ENCODE measurements around the gene ADARB2. TPM values are rescaled to one million over a fixed set of nuclear protein-coding genes. Genes with fewer than 3 reads are reported as not detected.
A peak's percentile ranks its signal among the peaks of the same experiment; 100 is the strongest.

Gene ADARB2
- total RNA-seq, 2 donors from 2014 or later = 1.1 to 1.8 TPM

- Histone ChIP-seq H3K27ac (ENCODE audit: low read depth, low read length) (no peak overlapping the region), H3K36me3 (ENCODE audit: control insufficient read depth, insufficient read depth, low read length) (no peaks in the 10 kb centered on the region), H3K4me1 (ENCODE audit: control insufficient read depth, insufficient read depth, low read length) (no peaks in the 10 kb centered on the region), H3K4me3 (ENCODE audit: low read length) (no peak overlapping the region), H3K27me3 (ENCODE audit: control insufficient read depth, insufficient read depth, low read length, poor library complexity, severe bottlenecking) (no peaks in the 10 kb centered on the region), H3K9ac (ENCODE audit: extremely low read depth, low read length, poor library complexity, severe bottlenecking) (no peak overlapping the region), H3K9me3 (ENCODE audit: control insufficient read depth, low read length) (peaks cover 10% of the 10 kb centered on the region)
- peaks cover 1% of the 10 kb centered on the region for H3K27me3 Mint-ChIP-seq (ENCODE audit: insufficient read depth)
- 70 to 100% methylated on average over 1 to 5 of the region's 5 CpGs for WGBS, 2 experiments (ENCODE audit: insufficient coverage in 1 of 2, insufficient read length in 1 of 2)
- H3K27ac Mint-ChIP-seq = no peak overlapping the region
- DNase-seq = no peak
- peaks cover 32% of the 10 kb centered on the region for H3K9me3 Mint-ChIP-seq
- H3K36me3 Mint-ChIP-seq (ENCODE audit: low read depth) = no peaks in the 10 kb centered on the region
- H3K4me3 Mint-ChIP-seq = no peak overlapping the region
- peaks cover 22% of the 10 kb centered on the region for H3K4me1 Mint-ChIP-seq
- no peak for TF ChIP-seq CTCF (conservative IDR thresholded peaks at IDR 0.05)
Observed at GRCh38 chr10:1147810-1148209, 589.5 kb downstream of the ADARB2 start.

- no peak overlapping the region for H3K27ac Mint-ChIP-seq
- H3K4me1 Mint-ChIP-seq = peaks cover 8% of the 10 kb centered on the region
- H3K36me3 Mint-ChIP-seq (ENCODE audit: low read depth) = no peaks in the 10 kb centered on the region
- H3K9ac ChIP-seq (ENCODE audit: extremely low read depth, low read length, poor library complexity, severe bottlenecking) = no peak overlapping the region
- H3K9me3 Mint-ChIP-seq = peaks cover 35% of the 10 kb centered on the region
- H3K9me3 ChIP-seq (ENCODE audit: control insufficient read depth, low read length) = peaks cover 15% of the 10 kb centered on the region
- 82 to 92% methylated on average over 2 to 3 of the region's 3 CpGs for WGBS, 2 experiments (ENCODE audit: insufficient coverage in 1 of 2, insufficient read length in 1 of 2)
- no peaks in the 10 kb centered on the region for H3K27me3 ChIP-seq (ENCODE audit: control insufficient read depth, insufficient read depth, low read length, poor library complexity, severe bottlenecking)
- no peak for DNase-seq
- H3K27me3 Mint-ChIP-seq (ENCODE audit: insufficient read depth) = no peaks in the 10 kb centered on the region
- TF ChIP-seq CTCF (conservative IDR thresholded peaks at IDR 0.05) = peak; percentile 73
- no peak overlapping the region for H3K4me3 ChIP-seq (ENCODE audit: low read length)
- no peak overlapping the region for H3K27ac ChIP-seq (ENCODE audit: low read depth, low read length)
- H3K4me1 ChIP-seq (ENCODE audit: control insufficient read depth, insufficient read depth, low read length) = no peaks in the 10 kb centered on the region
- no peak overlapping the region for H3K4me3 Mint-ChIP-seq
- no peaks in the 10 kb centered on the region for H3K36me3 ChIP-seq (ENCODE audit: control insufficient read depth, insufficient read depth, low read length)
Observed at GRCh38 chr10:1142596-1142995, 594.7 kb downstream of the ADARB2 start.

DNA sequence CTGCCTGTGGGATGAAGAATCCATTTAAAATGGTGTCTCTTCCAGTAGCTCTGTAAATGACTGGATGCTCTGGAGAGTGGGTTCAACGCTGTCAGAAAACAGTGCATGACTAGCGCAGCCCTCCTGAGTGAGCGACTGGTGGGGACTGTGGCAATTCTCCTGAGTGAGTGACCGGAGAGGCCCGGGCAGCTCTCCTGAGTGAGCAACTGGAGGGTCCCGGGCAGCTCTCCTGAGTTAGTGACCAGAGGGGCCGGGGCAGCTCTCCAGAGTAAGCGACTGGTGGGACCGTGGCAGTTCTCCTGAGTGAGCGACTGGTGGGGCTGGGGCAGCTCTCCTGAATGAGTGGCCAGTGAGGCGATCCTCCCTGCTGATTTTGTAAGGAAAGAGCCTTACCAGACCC lies 595.6 kb downstream of the ADARB2 start:
- Mint-ChIP-seq H3K4me1 (peaks cover 8% of the 10 kb centered on the region), H3K27ac (no peak overlapping the region), H3K27me3 (ENCODE audit: insufficient read depth) (no peaks in the 10 kb centered on the region), H3K9me3 (peaks cover 29% of the 10 kb centered on the region), H3K4me3 (no peak overlapping the region), H3K36me3 (ENCODE audit: low read depth) (no peaks in the 10 kb centered on the region)
- WGBS, 2 experiments (ENCODE audit: insufficient coverage in 1 of 2, insufficient read length in 1 of 2) = 94 to 100% methylated on average over 6 to 11 of the region's 11 CpGs
- no peak for TF ChIP-seq CTCF (conservative IDR thresholded peaks at IDR 0.05)
- Histone ChIP-seq H3K4me3 (ENCODE audit: low read length) (no peak overlapping the region), H3K4me1 (ENCODE audit: control insufficient read depth, insufficient read depth, low read length) (no peaks in the 10 kb centered on the region), H3K27ac (ENCODE audit: low read depth, low read length) (no peak overlapping the region), H3K9ac (ENCODE audit: extremely low read depth, low read length, poor library complexity, severe bottlenecking) (no peak overlapping the region), H3K9me3 (ENCODE audit: control insufficient read depth, low read length) (peaks cover 15% of the 10 kb centered on the region), H3K36me3 (ENCODE audit: control insufficient read depth, insufficient read depth, low read length) (no peaks in the 10 kb centered on the region), H3K27me3 (ENCODE audit: control insufficient read depth, insufficient read depth, low read length, poor library complexity, severe bottlenecking) (no peaks in the 10 kb centered on the region)
- peak; percentile 36 for DNase-seq
